CD14-positive monocyte (primary cell): ENCODE measurements around the gene MGARP. TPM values are rescaled to one million over a fixed set of nuclear protein-coding genes. Genes with fewer than 3 reads are reported as not detected.

ENCODE experiments used
- DNase-seq, 3 donors: peaks; one replicate each; pipeline ENCODE4 v3.0.0-alpha.2; 2011 to 2022
- H2AFZ ChIP-seq: 2 replicates; pipeline ENCODE4 v1.6.0; 2012; ENCODE audit warnings: mild to moderate bottlenecking, low read depth, low read length, inconsistent platforms; ENCODE audit not compliant: insufficient read depth, poor library complexity, severe bottlenecking
- H3K27ac ChIP-seq, 2 donors: 1 replicate in 1 of 2; 2 replicates in 1 of 2; pipeline ENCODE4 v1.5.1; 2012 to 2013; ENCODE audit warnings: low read length in 2 of 2, control low read depth in 1 of 2, inconsistent platforms in 1 of 2, low read depth in 1 of 2, mild to moderate bottlenecking in 1 of 2
- H3K27me3 ChIP-seq, 2 donors: one replicate each; pipeline versions ENCODE4 v1.6.0 to v1.6.1; 2011 to 2013; ENCODE audit warnings: low read length in 2 of 2; ENCODE audit not compliant: control insufficient read depth in 2 of 2, insufficient read depth in 2 of 2
- H3K36me3 ChIP-seq, 2 donors: replicated peaks in 1 of 2; 1 replicate in 1 of 2; 2 replicates in 1 of 2; pipeline versions ENCODE4 v1.5.1 to v1.6.1; 2012 to 2013; ENCODE audit warnings: low read length in 2 of 2, control low read depth in 1 of 2, inconsistent platforms in 1 of 2, mild to moderate bottlenecking in 1 of 2; ENCODE audit not compliant: insufficient read depth in 2 of 2, control insufficient read depth in 1 of 2
- H3K4me1 ChIP-seq, 2 donors: 1 replicate in 1 of 2; 2 replicates in 1 of 2; pipeline versions ENCODE4 v1.5.1 to v1.6.1; 2012 to 2013; ENCODE audit warnings: low read length in 2 of 2, control low read depth in 1 of 2, inconsistent platforms in 1 of 2, mild to moderate bottlenecking in 1 of 2, moderate library complexity in 1 of 2; ENCODE audit not compliant: insufficient read depth in 2 of 2, control insufficient read depth in 1 of 2
- H3K4me2 ChIP-seq: replicated peaks from 2 replicates; pipeline ENCODE3; 2012; ENCODE audit warnings: low read length, moderate library complexity, mild to moderate bottlenecking; ENCODE audit not compliant: poor library complexity, severe bottlenecking; ENCODE audit errors: extremely low read depth
- H3K4me3 ChIP-seq, 3 experiments: fragments of 200-600 bp in 1 of 3; sonication (generic) in 1 of 3; replicated peaks in 1 of 3; 1 replicate in 2 of 3; 2 replicates in 1 of 3; pipeline ENCODE4 v1.5.1; 2011 to 2013; ENCODE audit warnings: low read length in 3 of 3, mild to moderate bottlenecking in 3 of 3, control low read depth in 2 of 3, low read depth in 2 of 3, inconsistent platforms in 1 of 3, moderate library complexity in 1 of 3
- H3K79me2 ChIP-seq: 2 replicates; pipeline ENCODE4 v1.6.0; 2012; ENCODE audit warnings: mild to moderate bottlenecking, control low read depth, inconsistent platforms, low read length, moderate library complexity; ENCODE audit not compliant: insufficient read depth
- H3K9ac ChIP-seq: 2 replicates; pipeline ENCODE4 v1.6.0; 2017; ENCODE audit warnings: low read length, mild to moderate bottlenecking; ENCODE audit not compliant: insufficient read depth, poor library complexity, severe bottlenecking
- H3K9me3 ChIP-seq, 2 donors: replicated peaks in 1 of 2; 1 replicate in 1 of 2; 2 replicates in 1 of 2; pipeline versions ENCODE4 v1.5.1 to v1.6.1; 2012 to 2013; ENCODE audit warnings: low read length in 2 of 2, control low read depth in 1 of 2; ENCODE audit not compliant: control insufficient read depth in 1 of 2, insufficient read depth in 1 of 2
- H4K20me1 ChIP-seq: 2 replicates; pipeline ENCODE4 v1.6.0; 2012; ENCODE audit warnings: mild to moderate bottlenecking, low read length, control low read depth, moderate library complexity; ENCODE audit not compliant: insufficient read depth
- H3K27ac Mint-ChIP-seq, 7 donors: one replicate each; pipeline ENCODE4 v1.8.0; 2020; ENCODE audit warnings: mild to moderate bottlenecking in 7 of 7, mixed read lengths in 7 of 7, moderate library complexity in 6 of 7, inconsistent platforms in 2 of 7
- H3K27me3 Mint-ChIP-seq, 3 donors: one replicate each; pipeline ENCODE4 v1.8.0; 2021 to 2022; ENCODE audit warnings: low read depth in 3 of 3, mild to moderate bottlenecking in 3 of 3, mixed read lengths in 3 of 3, moderate library complexity in 3 of 3, inconsistent platforms in 1 of 3
- H3K36me3 Mint-ChIP-seq, 2 donors: one replicate each; pipeline ENCODE4 v1.8.0; 2020; ENCODE audit warnings: mixed read lengths in 2 of 2, inconsistent platforms in 1 of 2, mild to moderate bottlenecking in 1 of 2
- H3K4me1 Mint-ChIP-seq: one replicate; pipeline ENCODE4 v1.8.0; 2020; ENCODE audit warnings: mild to moderate bottlenecking, mixed read lengths
- H3K4me3 Mint-ChIP-seq, 2 donors: one replicate each; pipeline ENCODE4 v1.8.0; 2020; ENCODE audit warnings: mild to moderate bottlenecking in 2 of 2, mixed read lengths in 2 of 2, moderate library complexity in 1 of 2
- H3K9me3 Mint-ChIP-seq, 7 donors: one replicate each; pipeline ENCODE4 v1.8.0; 2020 to 2022; ENCODE audit warnings: mixed read lengths in 7 of 7, mild to moderate bottlenecking in 6 of 7, moderate library complexity in 6 of 7, inconsistent platforms in 2 of 7
- CTCF ChIP-seq: fragments of 200-600 bp; IDR thresholded peaks from one replicate; pipeline ENCODE4 v1.8.0; 2022; ENCODE audit warnings: antibody characterized with exemption, mild to moderate bottlenecking
- WGBS: methylation state at CpG from one replicate; pipeline ENCODE4 v1.1.5; 2013; ENCODE audit warnings: missing lambda C conversion rate; ENCODE audit not compliant: insufficient coverage; 5-methylcytosine and 5-hydroxymethylcytosine counted together
- intact Hi-C, 2 donors: fragments of 100-400 bp; cut with micrococcal nuclease; formaldehyde crosslinking; loops; one replicate each; pipeline versions ENCODE4 v1.15.0 to v1.15.1; 2023
- polyA plus RNA-seq, 3 donors: library from polyadenylated mRNA; depleted of rRNA in 1 of 3; unstranded in 2 of 3; stranded (reverse) in 1 of 3; fragments of 300-500 nt in 2 of 3; fragments of >200 nt in 1 of 3; fragmentation: Illumina TruSeq in 2 of 3; gene quantifications; 1 replicate in 2 of 3; 2 replicates in 1 of 3; pipeline ENCODE4 v1.2.3, GENCODE V29; 2012 to 2021

The MGARP gene
- polyA plus RNA-seq, 3 donors, result 0.19 TPM; not detected in 2

- Histone ChIP-seq H3K4me2 (no peak overlapping the region), H3K4me3 (no peak overlapping the region), H3K27ac (no peak overlapping the region), H4K20me1 (no peaks in the 10 kb centered on the region), H3K9ac (no peak overlapping the region), H3K36me3 (no peaks in the 10 kb centered on the region), H3K4me1 (peaks cover 0 to 2% of the 10 kb centered on the region in 2 donors), H3K79me2 (no peaks in the 10 kb centered on the region), H3K9me3 (peaks cover 3 to 5% of the 10 kb centered on the region in 2 donors), H3K27me3 (no peaks in the 10 kb centered on the region), H2AFZ (no peak overlapping the region)
- H3K4me3 Mint-ChIP-seq, result no peak overlapping the region
- H3K4me1 Mint-ChIP-seq, result peaks cover 4% of the 10 kb centered on the region
- peaks cover 0 to 12% (median 7%) of the 10 kb centered on the region in 7 donors for H3K9me3 Mint-ChIP-seq
- TF ChIP-seq CTCF, result no peak
- WGBS, result 97% methylated on average over 8 of the region's 12 CpGs
- H3K27me3 Mint-ChIP-seq, result peaks cover 0 to 3% (median 0%) of the 10 kb centered on the region in 3 donors
- intact Hi-C loops, result no loop called here
- H3K27ac Mint-ChIP-seq, result peak overlapping the region in 1 of 7 donors; percentile 18
- H3K36me3 Mint-ChIP-seq, result no peaks in the 10 kb centered on the region
- DNase-seq, result no peak
Measured at GRCh38 chr4:139243448-139244365, 36.3 kb downstream of the MGARP start.

GRCh38 chr4:139242511-139243051 is 37.4 kb downstream of the MGARP start:
- Histone ChIP-seq H3K27ac (no peak overlapping the region), H3K4me2 (no peak overlapping the region), H3K9ac (no peak overlapping the region), H3K36me3 (no peaks in the 10 kb centered on the region), H3K27me3 (no peaks in the 10 kb centered on the region), H3K79me2 (no peaks in the 10 kb centered on the region), H4K20me1 (no peaks in the 10 kb centered on the region), H2AFZ (no peak overlapping the region), H3K9me3 (peaks cover 3 to 5% of the 10 kb centered on the region in 2 donors), H3K4me3 (no peak overlapping the region), H3K4me1 (peaks cover 0 to 2% of the 10 kb centered on the region in 2 donors)
- Mint-ChIP-seq H3K4me3 (no peak overlapping the region), H3K36me3 (no peaks in the 10 kb centered on the region), H3K27me3 (peaks cover 0 to 3% (median 0%) of the 10 kb centered on the region in 3 donors), H3K4me1 (peaks cover 6% of the 10 kb centered on the region), H3K27ac (no peak overlapping the region), H3K9me3 (peaks cover 0 to 16% (median 7%) of the 10 kb centered on the region in 7 donors)
- intact Hi-C loops, result no loop called here
- no peak for DNase-seq
- TF ChIP-seq CTCF, result no peak
- WGBS, result no CpG with 5 or more reads among the region's 2 CpGs
